Measurements from ENCODE around the gene TBC1D8.

DNA sequence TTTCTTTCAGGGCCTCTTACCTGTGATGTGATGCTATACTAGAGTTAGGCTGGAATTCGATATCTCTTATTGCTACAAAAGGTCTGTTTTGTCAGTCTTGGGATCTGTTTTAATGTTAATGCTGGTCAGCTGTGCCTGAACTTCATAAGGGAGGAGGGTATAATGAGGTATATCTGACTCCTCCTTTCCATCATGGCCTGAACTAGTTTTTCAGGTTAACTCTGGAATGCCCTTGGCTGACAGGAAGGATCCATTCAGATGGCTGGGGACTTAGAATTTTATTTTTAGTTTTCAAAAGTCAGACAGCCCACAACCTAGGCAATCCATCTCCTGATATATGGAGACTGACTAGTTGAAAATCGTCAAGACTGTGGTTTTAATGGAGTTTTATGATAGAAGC is 35.9 kb upstream of the TBC1D8 start:
- TF ChIP-seq, protein P1, sequence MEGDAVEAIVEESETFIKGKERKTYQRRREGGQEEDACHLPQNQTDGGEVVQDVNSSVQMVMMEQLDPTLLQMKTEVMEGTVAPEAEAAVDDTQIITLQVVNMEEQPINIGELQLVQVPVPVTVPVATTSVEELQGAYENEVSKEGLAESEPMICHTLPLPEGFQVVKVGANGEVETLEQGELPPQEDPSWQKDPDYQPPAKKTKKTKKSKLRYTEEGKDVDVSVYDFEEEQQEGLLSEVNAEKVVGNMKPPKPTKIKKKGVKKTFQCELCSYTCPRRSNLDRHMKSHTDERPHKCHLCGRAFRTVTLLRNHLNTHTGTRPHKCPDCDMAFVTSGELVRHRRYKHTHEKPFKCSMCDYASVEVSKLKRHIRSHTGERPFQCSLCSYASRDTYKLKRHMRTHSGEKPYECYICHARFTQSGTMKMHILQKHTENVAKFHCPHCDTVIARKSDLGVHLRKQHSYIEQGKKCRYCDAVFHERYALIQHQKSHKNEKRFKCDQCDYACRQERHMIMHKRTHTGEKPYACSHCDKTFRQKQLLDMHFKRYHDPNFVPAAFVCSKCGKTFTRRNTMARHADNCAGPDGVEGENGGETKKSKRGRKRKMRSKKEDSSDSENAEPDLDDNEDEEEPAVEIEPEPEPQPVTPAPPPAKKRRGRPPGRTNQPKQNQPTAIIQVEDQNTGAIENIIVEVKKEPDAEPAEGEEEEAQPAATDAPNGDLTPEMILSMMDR (conservative IDR thresholded peaks at IDR 0.05; ENCODE audit: low read depth in 2 of 2) = no peak
- TF ChIP-seq POLR2AphosphoS5 (IDR thresholded peaks at IDR 0.05; ENCODE audit: low read depth) (no peak), EZH2 (IDR thresholded peaks at IDR 0.05; ENCODE audit: low read depth, unreplicated experiment) (no peak), EZH2phosphoT487 (IDR thresholded peaks at IDR 0.05; ENCODE audit: unreplicated experiment) (no peak), CREB1 (CRISPR knock-in tag; IDR thresholded peaks at IDR 0.05; ENCODE audit: low read depth) (no peak), JUNB (IDR thresholded peaks at IDR 0.05; ENCODE audit: unreplicated experiment) (no peak)
- TF ChIP-seq, protein P2, sequence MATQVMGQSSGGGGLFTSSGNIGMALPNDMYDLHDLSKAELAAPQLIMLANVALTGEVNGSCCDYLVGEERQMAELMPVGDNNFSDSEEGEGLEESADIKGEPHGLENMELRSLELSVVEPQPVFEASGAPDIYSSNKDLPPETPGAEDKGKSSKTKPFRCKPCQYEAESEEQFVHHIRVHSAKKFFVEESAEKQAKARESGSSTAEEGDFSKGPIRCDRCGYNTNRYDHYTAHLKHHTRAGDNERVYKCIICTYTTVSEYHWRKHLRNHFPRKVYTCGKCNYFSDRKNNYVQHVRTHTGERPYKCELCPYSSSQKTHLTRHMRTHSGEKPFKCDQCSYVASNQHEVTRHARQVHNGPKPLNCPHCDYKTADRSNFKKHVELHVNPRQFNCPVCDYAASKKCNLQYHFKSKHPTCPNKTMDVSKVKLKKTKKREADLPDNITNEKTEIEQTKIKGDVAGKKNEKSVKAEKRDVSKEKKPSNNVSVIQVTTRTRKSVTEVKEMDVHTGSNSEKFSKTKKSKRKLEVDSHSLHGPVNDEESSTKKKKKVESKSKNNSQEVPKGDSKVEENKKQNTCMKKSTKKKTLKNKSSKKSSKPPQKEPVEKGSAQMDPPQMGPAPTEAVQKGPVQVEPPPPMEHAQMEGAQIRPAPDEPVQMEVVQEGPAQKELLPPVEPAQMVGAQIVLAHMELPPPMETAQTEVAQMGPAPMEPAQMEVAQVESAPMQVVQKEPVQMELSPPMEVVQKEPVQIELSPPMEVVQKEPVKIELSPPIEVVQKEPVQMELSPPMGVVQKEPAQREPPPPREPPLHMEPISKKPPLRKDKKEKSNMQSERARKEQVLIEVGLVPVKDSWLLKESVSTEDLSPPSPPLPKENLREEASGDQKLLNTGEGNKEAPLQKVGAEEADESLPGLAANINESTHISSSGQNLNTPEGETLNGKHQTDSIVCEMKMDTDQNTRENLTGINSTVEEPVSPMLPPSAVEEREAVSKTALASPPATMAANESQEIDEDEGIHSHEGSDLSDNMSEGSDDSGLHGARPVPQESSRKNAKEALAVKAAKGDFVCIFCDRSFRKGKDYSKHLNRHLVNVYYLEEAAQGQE (IDR thresholded peaks at IDR 0.05; ENCODE audit: unreplicated experiment) = no peak
- TF ChIP-seq, protein P3, sequence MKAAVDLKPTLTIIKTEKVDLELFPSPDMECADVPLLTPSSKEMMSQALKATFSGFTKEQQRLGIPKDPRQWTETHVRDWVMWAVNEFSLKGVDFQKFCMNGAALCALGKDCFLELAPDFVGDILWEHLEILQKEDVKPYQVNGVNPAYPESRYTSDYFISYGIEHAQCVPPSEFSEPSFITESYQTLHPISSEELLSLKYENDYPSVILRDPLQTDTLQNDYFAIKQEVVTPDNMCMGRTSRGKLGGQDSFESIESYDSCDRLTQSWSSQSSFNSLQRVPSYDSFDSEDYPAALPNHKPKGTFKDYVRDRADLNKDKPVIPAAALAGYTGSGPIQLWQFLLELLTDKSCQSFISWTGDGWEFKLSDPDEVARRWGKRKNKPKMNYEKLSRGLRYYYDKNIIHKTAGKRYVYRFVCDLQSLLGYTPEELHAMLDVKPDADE (IDR thresholded peaks at IDR 0.05) = no peak

All from GM23338 (cell line).